Activated CD4-positive, alpha-beta T cell treated with anti-CD3 and anti-CD28 coated beads for 36 hours (primary cell): Measurements from ENCODE around the gene GPRC5D. TPM values are rescaled to one million over a fixed set of nuclear protein-coding genes. Genes with fewer than 3 reads are reported as not detected.

Source experiments
- ATAC-seq: fragments of 200-7000 bp; cut with Tn5 transposase; one replicate; pipeline ENCODE4 v1.10.0; 2021; ENCODE audit warnings: mild to moderate bottlenecking, moderate library complexity
- CTCF ChIA-PET: fragments of 350-600 bp; sonication (Branson Sonifier 250); formaldehyde crosslinking; loops from one replicate; lab custom pipeline; 2021; ENCODE audit warnings: antibody characterized with exemption; lab: Charles Lee
- POLR2A ChIA-PET: fragments of 350-600 bp; sonication (Branson Sonifier 250); formaldehyde crosslinking; loops from one replicate; lab custom pipeline; 2021; ENCODE audit warnings: antibody characterized with exemption, inconsistent platforms; lab: Charles Lee
- DNase-seq: peaks from one replicate; pipeline ENCODE4 v3.0.0-alpha.2; 2020
- H3K27ac Mint-ChIP-seq: one replicate; pipeline ENCODE4 v1.8.0; 2021; ENCODE audit warnings: mixed read lengths
- H3K27me3 Mint-ChIP-seq: one replicate; pipeline ENCODE4 v1.8.0; 2021; ENCODE audit warnings: mixed read lengths
- H3K36me3 Mint-ChIP-seq: one replicate; pipeline ENCODE4 v1.8.0; 2021; ENCODE audit warnings: low read depth, mixed read lengths
- H3K4me1 Mint-ChIP-seq: one replicate; pipeline ENCODE4 v1.8.0; 2021; ENCODE audit warnings: mixed read lengths
- H3K4me3 Mint-ChIP-seq: one replicate; pipeline ENCODE4 v1.8.0; 2021; ENCODE audit warnings: mild to moderate bottlenecking, moderate library complexity, mixed read lengths
- H3K9me3 Mint-ChIP-seq: one replicate; pipeline ENCODE4 v1.8.0; 2021; ENCODE audit warnings: low read depth, mixed read lengths
- intact Hi-C, 2 experiments: fragments of 100-400 bp; cut with DNase I in 1 of 2; cut with micrococcal nuclease in 1 of 2; formaldehyde crosslinking; loops; one replicate each; pipeline versions ENCODE4 v1.14.2 to v1.15.1; 2022 to 2024; cut with DNase I, micrococcal nuclease
- total RNA-seq, 2 experiments: library from RNA; stranded (reverse); gene quantifications; one replicate each; pipeline ENCODE4 v1.2.3, GENCODE V29; 2021

Gene GPRC5D
- total RNA-seq, 2 experiments from 2014 or later = not detected

DNA sequence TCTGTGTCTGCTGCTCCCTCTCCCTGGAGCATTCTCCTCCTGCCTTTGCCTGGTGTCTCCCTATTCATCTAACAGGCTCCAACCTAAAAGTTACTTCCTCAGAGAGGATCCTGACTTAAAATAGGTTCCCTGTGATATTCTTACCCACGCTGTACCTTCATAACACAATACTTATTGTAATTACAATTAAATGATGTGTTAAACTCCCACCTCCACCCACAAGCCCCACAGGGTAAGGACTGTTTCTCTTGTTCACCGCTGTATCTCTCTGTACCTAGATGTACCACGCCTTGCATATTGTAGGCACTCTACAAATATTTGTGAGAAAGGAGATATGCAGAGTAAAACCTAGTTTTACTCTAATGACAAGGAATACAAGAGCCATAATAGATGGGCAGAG, 43.1 kb upstream of the GPRC5D start:
- CTCF ChIA-PET = interaction anchor here (0.6 to 0.8 kb wide), 3 partner anchors 9 to 182 kb away, joined by 3 to 4 read pairs (median 3); partner anchors contain the start of gene DDX47
- intact Hi-C loops = no loop called here
- DNase-seq (no peak), ATAC-seq (no peak)
- no peak overlapping the region for H3K27ac Mint-ChIP-seq
- H3K27me3 Mint-ChIP-seq = no peaks in the 10 kb centered on the region
- POLR2A ChIA-PET = no interaction called here
- no peaks in the 10 kb centered on the region for H3K9me3 Mint-ChIP-seq
- H3K4me3 Mint-ChIP-seq = no peak overlapping the region
- H3K4me1 Mint-ChIP-seq = peaks cover 31% of the 10 kb centered on the region
- H3K36me3 Mint-ChIP-seq = no peaks in the 10 kb centered on the region

DNA sequence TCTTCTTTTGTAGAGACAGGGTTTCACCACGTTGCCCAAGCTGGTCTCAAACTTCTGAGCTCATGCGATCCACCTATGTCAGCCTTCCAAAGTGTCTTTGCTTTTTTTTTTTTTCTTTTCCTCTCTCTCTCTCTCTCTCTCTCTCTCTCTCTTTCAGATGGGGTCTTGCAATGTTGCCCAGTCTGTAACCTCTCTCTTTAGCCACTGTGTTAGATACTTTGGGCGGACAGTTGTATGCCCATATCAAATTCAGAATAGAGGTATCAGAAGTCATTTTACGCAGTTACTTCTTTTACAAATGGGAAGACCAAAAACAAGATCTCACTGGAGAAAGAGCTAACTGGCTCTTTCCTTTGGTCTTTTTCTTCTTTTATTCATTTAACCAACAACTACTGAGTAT, 41.4 kb upstream of the GPRC5D start:
- intact Hi-C loops = no loop called here
- Mint-ChIP-seq H3K4me1 (peaks cover 19% of the 10 kb centered on the region), H3K4me3 (peak overlapping the region; percentile 17), H3K9me3 (no peaks in the 10 kb centered on the region), H3K27me3 (no peaks in the 10 kb centered on the region), H3K36me3 (no peaks in the 10 kb centered on the region), H3K27ac (peak overlapping the region; percentile 26)
- DNase-seq (no peak), ATAC-seq (no peak)
- POLR2A ChIA-PET = no interaction called here
- CTCF ChIA-PET = interaction anchor here (0.6 kb wide), 2 partner anchors 108 to 256 kb away, joined by 3 to 5 read pairs; no protein-coding TSS in a partner anchor

GRCh38 chr12:12992418-12993130, 40.6 kb upstream of the GPRC5D start:
- DNase-seq (no peak), ATAC-seq (no peak)

GRCh38 chr12:12990700-12991468, 38.9 kb upstream of the GPRC5D start:
- no peak overlapping the region for H3K4me3 Mint-ChIP-seq
- POLR2A ChIA-PET = no interaction called here
- H3K27me3 Mint-ChIP-seq = no peaks in the 10 kb centered on the region
- intact Hi-C loops = no loop called here
- CTCF ChIA-PET = interaction anchor here (0.5 to 1.2 kb wide), 3 partner anchors 12 to 461 kb away, joined by 3 read pairs; no protein-coding TSS in a partner anchor
- H3K36me3 Mint-ChIP-seq = peaks cover 5% of the 10 kb centered on the region
- peaks cover 11% of the 10 kb centered on the region for H3K4me1 Mint-ChIP-seq
- no peaks in the 10 kb centered on the region for H3K9me3 Mint-ChIP-seq
- ATAC-seq (no peak), DNase-seq (no peak)
- H3K27ac Mint-ChIP-seq = no peak overlapping the region

More at GRCh38 chr12:12992418-12993130, 40.6 kb upstream of the GPRC5D start:
- intact Hi-C loops = no loop called here
- CTCF ChIA-PET = interaction anchor here (0.6 to 0.7 kb wide), 4 partner anchors 73 to 255 kb away, joined by 3 to 5 read pairs (median 4); no protein-coding TSS in a partner anchor
- Mint-ChIP-seq H3K36me3 (no peaks in the 10 kb centered on the region), H3K4me1 (peaks cover 17% of the 10 kb centered on the region), H3K4me3 (peak overlapping the region; percentile 17), H3K27ac (no peak overlapping the region), H3K27me3 (no peaks in the 10 kb centered on the region), H3K9me3 (no peaks in the 10 kb centered on the region)
- POLR2A ChIA-PET = no interaction called here

GRCh38 chr12:12987421-12987820, 35.5 kb upstream of the GPRC5D start:
- H3K4me1 Mint-ChIP-seq = peaks cover under 1% of the 10 kb centered on the region
- H3K4me3 Mint-ChIP-seq = no peak overlapping the region
- H3K9me3 Mint-ChIP-seq = no peaks in the 10 kb centered on the region
- POLR2A ChIA-PET = no interaction called here
- no peaks in the 10 kb centered on the region for H3K27me3 Mint-ChIP-seq
- H3K27ac Mint-ChIP-seq = no peak overlapping the region
- peaks cover 5% of the 10 kb centered on the region for H3K36me3 Mint-ChIP-seq
- intact Hi-C loops = no loop called here
- ATAC-seq (no peak), DNase-seq (no peak)
- CTCF ChIA-PET = interaction anchor here (0.9 to 7.5 kb wide), 5 partner anchors 10 to 230 kb away, joined by 3 to 58 read pairs (median 3); no protein-coding TSS in a partner anchor

DNA sequence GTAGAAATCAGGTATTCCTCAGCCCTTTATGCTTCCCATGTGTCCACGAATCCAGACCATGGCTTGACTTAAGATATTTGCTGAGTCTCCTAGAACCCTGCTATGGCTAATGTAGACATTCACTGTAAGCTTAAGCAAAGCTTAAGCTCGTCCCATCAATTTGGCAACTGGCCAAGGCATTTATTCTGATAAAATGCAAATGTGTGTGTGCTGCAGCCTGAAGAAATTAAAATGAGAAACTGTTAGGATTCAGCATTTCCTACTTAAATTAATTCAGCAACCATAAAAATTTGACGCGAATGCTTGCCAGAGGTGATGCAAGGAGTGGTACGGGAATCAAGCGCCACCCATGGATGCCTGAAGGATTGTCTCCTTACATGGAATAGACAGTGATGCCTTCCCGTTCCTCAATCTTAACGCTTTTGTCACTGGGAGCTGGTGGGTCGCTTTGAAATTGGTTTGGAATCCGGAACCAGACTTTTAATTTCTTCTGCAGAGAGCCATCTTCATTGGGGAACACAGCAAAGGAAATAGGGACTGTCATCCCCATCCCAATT, 34.9 kb upstream of the GPRC5D start:
- Mint-ChIP-seq H3K4me1 (no peaks in the 10 kb centered on the region), H3K4me3 (no peak overlapping the region), H3K36me3 (peaks cover 5% of the 10 kb centered on the region), H3K27ac (no peak overlapping the region), H3K27me3 (no peaks in the 10 kb centered on the region), H3K9me3 (no peaks in the 10 kb centered on the region)
- no peak for DNase-seq
- ChIA-PET CTCF (interaction anchor here (0.9 to 7.5 kb wide), 8 partner anchors 8 to 269 kb away, joined by 3 to 58 read pairs (median 4); no protein-coding TSS in a partner anchor), POLR2A (no interaction called here)
- no peak for ATAC-seq
- intact Hi-C loops = loop anchor here in 1 of 2 experiments (1.0 kb wide), 1 partner anchor 225 kb away; no protein-coding TSS in a partner anchor

GRCh38 chr12:12985817-12986408, 33.9 kb upstream of the GPRC5D start:
- DNase-seq (peak; percentile 55), ATAC-seq (peak; percentile 88)
- no peak overlapping the region for H3K27ac Mint-ChIP-seq
- no peaks in the 10 kb centered on the region for H3K9me3 Mint-ChIP-seq
- intact Hi-C loops = loop anchor here in 1 of 2 experiments (1.0 kb wide), 1 partner anchor 226 kb away; no protein-coding TSS in a partner anchor
- no peaks in the 10 kb centered on the region for H3K27me3 Mint-ChIP-seq
- ChIA-PET POLR2A (no interaction called here), CTCF (interaction anchor here (0.6 to 7.5 kb wide), 13 partner anchors 9 to 270 kb away, joined by 3 to 58 read pairs (median 4); no protein-coding TSS in a partner anchor)
- H3K4me1 Mint-ChIP-seq = no peaks in the 10 kb centered on the region
- peaks cover 5% of the 10 kb centered on the region for H3K36me3 Mint-ChIP-seq
- H3K4me3 Mint-ChIP-seq = no peak overlapping the region

GRCh38 chr12:12984149-12984548, 32.2 kb upstream of the GPRC5D start:
- H3K27ac Mint-ChIP-seq = no peak overlapping the region
- H3K36me3 Mint-ChIP-seq = peaks cover 5% of the 10 kb centered on the region
- H3K4me3 Mint-ChIP-seq = no peak overlapping the region
- ChIA-PET POLR2A (no interaction called here), CTCF (interaction anchor here (0.7 to 7.5 kb wide), 9 partner anchors 10 to 228 kb away, joined by 3 to 58 read pairs (median 4); no protein-coding TSS in a partner anchor)
- intact Hi-C loops = loop anchor here in 1 of 2 experiments (5.0 kb wide), 1 partner anchor 197 kb away; the partner anchor contains the start of gene APOLD1
- no peaks in the 10 kb centered on the region for H3K27me3 Mint-ChIP-seq
- no peaks in the 10 kb centered on the region for H3K9me3 Mint-ChIP-seq
- no peak for DNase-seq
- no peaks in the 10 kb centered on the region for H3K4me1 Mint-ChIP-seq
- no peak for ATAC-seq

- no peaks in the 10 kb centered on the region for H3K27me3 Mint-ChIP-seq
- ATAC-seq = no peak
- peaks cover 5% of the 10 kb centered on the region for H3K36me3 Mint-ChIP-seq
- DNase-seq = peak; percentile 16
- POLR2A ChIA-PET = no interaction called here
- no peak overlapping the region for H3K27ac Mint-ChIP-seq
- H3K4me1 Mint-ChIP-seq = no peaks in the 10 kb centered on the region
- intact Hi-C loops = loop anchor here (1.0 to 5.0 kb wide), 4 partner anchors 67 to 196 kb away; partner anchors contain the start of gene APOLD1 (in 1 of the 2)
- CTCF ChIA-PET = interaction anchor here (0.7 to 7.5 kb wide), 8 partner anchors 9 to 229 kb away, joined by 3 to 58 read pairs (median 4); no protein-coding TSS in a partner anchor
- no peak overlapping the region for H3K4me3 Mint-ChIP-seq
- no peaks in the 10 kb centered on the region for H3K9me3 Mint-ChIP-seq
Observed at GRCh38 chr12:12983420-12984035, 31.6 kb upstream of the GPRC5D start.

DNA sequence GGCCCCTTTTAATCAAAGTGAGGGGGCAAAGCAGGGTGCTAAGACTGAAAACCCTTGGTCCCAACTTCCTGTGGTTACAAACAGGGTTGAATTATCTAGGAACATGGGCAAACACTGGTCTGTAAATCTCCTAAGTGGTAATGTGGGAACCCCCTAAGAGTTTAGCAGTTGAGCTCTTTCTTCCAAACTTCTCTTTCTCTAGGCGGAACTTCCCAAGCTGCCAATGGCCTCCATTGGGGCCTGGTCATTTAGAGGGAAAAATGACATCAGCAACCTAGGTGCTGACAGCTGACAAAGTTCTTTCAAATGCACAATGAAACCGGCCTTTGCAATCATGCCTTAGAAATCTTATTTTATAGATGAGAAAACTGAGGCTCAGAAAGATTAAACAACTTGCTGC, 30.4 kb upstream of the GPRC5D start:
- H3K4me1 Mint-ChIP-seq = no peaks in the 10 kb centered on the region
- peaks cover 7% of the 10 kb centered on the region for H3K36me3 Mint-ChIP-seq
- H3K27ac Mint-ChIP-seq = no peak overlapping the region
- no peaks in the 10 kb centered on the region for H3K9me3 Mint-ChIP-seq
- intact Hi-C loops = loop anchor here (2.0 to 5.0 kb wide), 2 partner anchors 146 to 195 kb away; partner anchors contain the start of gene APOLD1 (in 1 of the 2)
- CTCF ChIA-PET = interaction anchor here (0.7 to 7.5 kb wide), 10 partner anchors 14 to 253 kb away, joined by 3 to 58 read pairs (median 4); no protein-coding TSS in a partner anchor
- no peak overlapping the region for H3K4me3 Mint-ChIP-seq
- POLR2A ChIA-PET = no interaction called here
- no peaks in the 10 kb centered on the region for H3K27me3 Mint-ChIP-seq
- DNase-seq = no peak
- no peak for ATAC-seq
